GM19238 (cell line): ENCODE measurements around the gene CPZ.
"Not testable (repeated sequence)": the region's sequence is repeated elsewhere in the genome, so short reads cannot be mapped to it uniquely, and the experiment has no call there.

ENCODE experiments used
- DNase-seq: peaks from one replicate; pipeline ENCODE4 v3.0.0; 2011; ENCODE audit warnings: low spot score; ENCODE audit not compliant: insufficient read length

The CPZ gene

DNA sequence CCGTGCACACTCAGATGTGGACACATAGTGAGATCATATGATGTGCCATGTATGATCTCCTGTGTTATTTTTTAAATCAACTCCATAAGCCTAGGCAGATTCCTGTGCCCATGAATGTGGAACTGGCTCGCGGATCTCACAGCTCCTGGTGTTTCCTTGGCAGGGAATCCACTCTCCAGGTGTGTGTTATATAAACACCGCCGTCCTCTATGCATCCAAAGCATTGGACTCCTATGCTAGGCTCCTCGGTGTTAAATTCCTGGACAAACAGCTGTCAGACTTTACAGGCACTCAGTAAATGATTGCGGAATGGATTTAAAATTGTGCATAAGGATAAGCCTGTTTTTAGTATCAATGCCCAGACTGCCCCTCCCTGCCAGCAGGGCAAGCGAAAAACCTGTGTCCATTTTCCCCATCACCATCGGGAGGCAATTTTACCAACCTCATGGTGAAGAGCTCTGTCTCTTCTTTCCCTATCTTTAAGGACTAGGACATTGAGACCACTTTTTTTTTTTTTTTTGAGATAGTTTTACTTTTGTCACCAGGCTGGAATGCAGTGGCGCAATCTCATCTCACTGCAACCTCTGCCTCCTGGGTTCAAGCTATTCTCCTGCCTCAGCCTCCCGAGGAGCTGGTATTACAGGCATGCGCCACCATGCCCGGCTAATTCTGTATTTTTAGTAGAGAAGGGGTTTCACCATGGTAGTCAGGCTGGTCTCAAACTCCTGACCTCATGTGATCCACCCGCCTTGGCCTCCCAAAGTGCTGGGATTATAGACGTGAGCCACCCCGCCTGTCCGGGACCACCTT, 36.0 kb upstream of the CPZ start:
- DNase-seq, result no peak

- no peak for DNase-seq
These were observed 35.2 kb upstream of the CPZ start for GRCh38 chr4:8557151-8558076.

GRCh38 chr4:8558080-8558960, 34.2 kb upstream of the CPZ start:
- no peak for DNase-seq

GRCh38 chr4:8559011-8559410, 33.6 kb upstream of the CPZ start:
- no peak for DNase-seq

GRCh38 chr4:8559524-8560264, 32.9 kb upstream of the CPZ start:
- DNase-seq, result no peak

- no peak for DNase-seq
These were observed 32.1 kb upstream of the CPZ start for GRCh38 chr4:8560265-8561047.

GRCh38 chr4:8564595-8564994, 28.0 kb upstream of the CPZ start:
- no peak for DNase-seq

DNA sequence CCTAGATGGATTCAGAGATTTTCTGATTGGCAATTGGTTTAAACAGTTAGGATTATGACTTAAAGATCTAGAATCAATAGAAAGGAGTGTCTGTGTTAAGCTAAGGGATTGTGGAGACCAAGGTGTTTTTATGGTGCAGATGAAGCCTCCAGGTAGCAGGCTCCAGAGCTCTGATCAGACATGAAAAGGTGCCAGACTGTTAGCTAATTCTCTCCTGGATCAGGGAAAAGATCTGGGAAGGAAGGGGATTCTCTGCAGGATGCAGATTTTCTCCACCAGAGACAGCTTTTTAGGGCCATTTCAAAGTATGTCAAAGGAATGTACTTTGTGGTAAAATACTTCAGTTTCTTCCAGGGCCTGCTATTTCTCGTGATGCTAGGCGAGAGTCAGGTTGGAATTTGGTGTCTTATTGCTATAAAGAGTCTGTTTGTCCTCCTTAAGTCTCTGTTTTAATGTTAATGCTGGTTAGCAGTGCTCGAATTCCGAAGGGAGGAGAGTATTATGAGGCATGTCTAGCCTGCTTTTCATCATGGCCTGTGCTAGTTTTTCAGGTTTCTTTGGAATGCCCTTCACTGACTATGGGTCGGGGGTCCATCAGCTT, 24.4 kb upstream of the CPZ start:
- DNase-seq, result no peak

- no peak for DNase-seq
These were observed 22.4 kb upstream of the CPZ start for GRCh38 chr4:8570201-8570600.

DNA sequence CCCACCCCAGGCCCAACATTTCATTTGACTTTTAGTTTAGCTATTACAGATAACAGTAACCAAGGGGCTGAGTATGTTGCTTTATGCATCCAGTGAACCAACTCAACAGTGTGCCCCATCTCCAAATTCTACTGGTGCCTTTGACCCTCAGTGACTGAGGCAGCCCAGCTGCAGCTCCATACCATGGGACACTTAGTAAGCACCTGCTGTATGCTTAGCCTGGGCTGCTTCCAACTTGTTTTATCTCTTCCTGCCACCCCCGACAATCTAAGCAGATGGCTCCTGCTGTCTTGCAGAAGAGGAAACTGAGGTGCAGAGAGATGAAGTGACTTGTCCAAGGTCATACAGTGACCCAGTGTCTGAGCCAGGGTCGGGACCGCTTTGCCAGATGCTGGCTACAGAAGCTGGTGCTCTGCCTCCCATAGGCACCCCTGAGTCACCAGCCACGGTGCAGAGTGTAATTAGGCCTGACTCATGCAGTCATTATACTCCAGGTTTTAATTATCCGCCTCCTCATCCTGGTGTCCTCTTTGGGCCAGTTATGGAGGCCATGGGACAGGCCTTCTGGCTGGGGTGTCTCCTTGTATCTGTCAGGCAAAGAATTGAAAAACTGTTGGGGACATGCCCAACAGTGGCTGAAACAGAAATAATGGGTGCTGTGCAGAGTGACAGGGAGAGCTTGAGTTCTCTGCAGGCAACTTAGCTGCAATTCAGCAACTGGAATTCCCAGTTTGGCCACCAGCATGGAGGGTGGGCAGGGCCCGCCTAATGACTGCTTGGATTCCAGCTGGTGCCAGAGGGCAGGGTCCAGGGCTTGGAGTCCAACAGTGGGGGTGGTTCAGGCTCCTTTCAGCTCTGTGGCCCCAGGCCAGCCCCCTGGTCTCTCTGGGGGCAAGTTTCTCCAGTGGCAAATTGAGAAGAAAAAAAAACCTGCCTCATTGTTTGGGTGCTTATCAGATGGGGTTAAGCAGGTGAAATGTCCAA, 20.6 kb upstream of the CPZ start:
- DNase-seq, result no peak

- no peak for DNase-seq
These were observed 19.3 kb upstream of the CPZ start for GRCh38 chr4:8573266-8573665.

DNA sequence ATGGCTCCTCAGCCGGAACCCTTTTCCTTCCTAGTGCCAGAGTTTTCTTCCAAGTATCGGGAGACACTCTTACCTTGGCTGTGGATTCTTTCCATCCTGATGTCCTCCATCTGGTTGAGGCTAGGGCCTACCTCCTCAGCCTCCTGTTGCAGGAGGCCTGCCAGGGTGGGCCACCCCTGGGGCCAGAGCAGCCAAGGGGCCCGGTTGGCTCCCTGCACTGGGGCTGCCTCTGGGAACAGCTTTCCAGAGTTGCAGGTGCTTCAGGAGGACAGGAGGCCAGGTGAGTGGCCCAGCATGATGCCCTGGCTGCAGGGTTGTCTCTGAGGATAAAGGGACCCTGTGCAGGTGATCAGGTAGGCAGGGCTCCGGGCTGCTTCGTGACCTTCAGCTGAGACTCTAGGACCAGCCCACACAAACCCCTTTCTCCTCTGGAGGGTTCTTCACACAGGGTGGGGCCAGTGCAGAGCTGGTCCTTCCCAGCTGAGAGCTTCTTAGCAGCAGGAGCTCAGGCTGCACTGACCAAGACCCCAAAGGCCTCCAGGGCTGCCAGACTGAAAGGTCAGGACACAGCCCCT, 17.7 kb upstream of the CPZ start:
- no peak for DNase-seq

- DNase-seq, result no peak
These were observed 17.1 kb upstream of the CPZ start for GRCh38 chr4:8575457-8575856.

GRCh38 chr4:8576591-8576990, 16.0 kb upstream of the CPZ start:
- DNase-seq, result not testable (repeated sequence)

GRCh38 chr4:8577046-8577445, 15.5 kb upstream of the CPZ start:
- DNase-seq, result no peak

DNA sequence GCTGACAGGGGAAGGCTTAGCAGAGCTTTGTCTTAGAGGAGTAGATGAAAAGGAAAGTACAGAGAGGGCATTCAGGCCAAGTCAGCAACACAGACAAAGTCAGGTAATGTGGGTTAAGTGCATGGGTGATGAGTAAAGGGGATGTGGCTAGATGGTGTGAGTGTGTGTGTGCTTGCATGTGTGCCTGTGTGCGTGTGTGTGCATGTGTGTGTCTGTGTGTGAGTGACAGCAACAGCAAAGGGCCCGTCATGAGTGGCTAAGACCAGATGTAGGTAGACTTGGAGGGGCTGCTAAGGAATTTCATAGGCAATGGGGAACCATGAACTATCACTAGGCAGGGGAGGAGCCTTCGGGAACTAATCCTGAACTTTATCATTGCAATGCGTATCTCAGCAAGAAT, 14.6 kb upstream of the CPZ start:
- DNase-seq, result no peak

DNA sequence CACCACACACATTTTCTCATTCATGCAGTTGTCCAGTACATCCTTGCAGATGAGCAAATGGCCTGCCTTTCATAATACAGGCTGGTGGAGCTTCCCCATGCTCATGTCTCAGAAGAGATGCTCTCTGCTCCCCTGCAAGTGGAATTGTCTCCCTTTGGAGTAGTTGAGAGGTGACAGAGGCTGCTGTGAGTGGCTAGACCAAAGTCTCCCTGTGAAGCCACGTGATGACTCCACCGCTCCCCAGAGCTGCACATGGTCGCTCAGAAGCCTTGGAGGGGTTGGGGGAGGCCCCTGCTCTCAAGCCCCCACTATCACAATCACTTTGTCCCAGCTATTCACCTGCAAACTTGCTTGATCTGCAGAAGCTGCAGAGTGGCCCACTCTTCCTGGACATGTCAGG, 13.8 kb upstream of the CPZ start:
- no peak for DNase-seq
